Measurements from ENCODE around the gene STARD10. TPM values are rescaled to one million over a fixed set of nuclear protein-coding genes. Genes with fewer than 3 reads are reported as not detected.

STARD10 gene
- total RNA-seq, 1 donor from 2014 or later = 20.9 TPM

DNA sequence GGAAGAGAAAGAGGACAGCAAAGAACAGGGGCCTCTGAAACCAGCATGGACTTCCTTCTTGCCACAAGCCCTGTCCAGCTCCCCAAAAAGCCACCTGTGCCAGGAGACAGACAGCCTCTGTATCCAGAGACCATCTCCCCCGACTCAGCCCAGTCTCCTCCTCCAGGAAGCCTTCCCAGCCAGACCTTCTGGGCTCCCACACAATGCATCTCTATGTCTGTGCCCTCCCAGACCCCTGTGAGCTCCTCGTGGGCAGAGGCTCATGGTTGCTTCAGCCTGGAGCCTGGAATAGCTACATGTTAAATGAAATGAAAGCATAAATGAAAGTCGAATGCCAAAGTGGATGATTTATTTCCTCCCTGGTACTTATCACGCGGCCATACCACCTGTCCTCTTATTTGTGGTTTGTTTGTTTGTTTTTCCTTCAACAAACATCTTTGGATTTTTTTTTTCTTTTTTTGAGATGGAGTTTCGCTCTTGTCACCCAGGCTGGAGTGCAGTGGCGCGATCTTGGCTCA is 34.3 kb downstream of the STARD10 start:
- TF ChIP-seq, protein P1, sequence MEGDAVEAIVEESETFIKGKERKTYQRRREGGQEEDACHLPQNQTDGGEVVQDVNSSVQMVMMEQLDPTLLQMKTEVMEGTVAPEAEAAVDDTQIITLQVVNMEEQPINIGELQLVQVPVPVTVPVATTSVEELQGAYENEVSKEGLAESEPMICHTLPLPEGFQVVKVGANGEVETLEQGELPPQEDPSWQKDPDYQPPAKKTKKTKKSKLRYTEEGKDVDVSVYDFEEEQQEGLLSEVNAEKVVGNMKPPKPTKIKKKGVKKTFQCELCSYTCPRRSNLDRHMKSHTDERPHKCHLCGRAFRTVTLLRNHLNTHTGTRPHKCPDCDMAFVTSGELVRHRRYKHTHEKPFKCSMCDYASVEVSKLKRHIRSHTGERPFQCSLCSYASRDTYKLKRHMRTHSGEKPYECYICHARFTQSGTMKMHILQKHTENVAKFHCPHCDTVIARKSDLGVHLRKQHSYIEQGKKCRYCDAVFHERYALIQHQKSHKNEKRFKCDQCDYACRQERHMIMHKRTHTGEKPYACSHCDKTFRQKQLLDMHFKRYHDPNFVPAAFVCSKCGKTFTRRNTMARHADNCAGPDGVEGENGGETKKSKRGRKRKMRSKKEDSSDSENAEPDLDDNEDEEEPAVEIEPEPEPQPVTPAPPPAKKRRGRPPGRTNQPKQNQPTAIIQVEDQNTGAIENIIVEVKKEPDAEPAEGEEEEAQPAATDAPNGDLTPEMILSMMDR (IDR thresholded peaks at IDR 0.05) = no peak
- DNase-seq (ENCODE audit: low spot score in 2 of 2) = no peak
- Histone ChIP-seq H3K36me3 (peaks cover 5 to 19% of the 10 kb centered on the region in 2 donors), H3K4me3 (no peak overlapping the region), H3K9me3 (no peaks in the 10 kb centered on the region), H3K4me1 (no peaks in the 10 kb centered on the region), H3K27me3 (no peaks in the 10 kb centered on the region), H3K27ac (no peak overlapping the region)
- intact Hi-C loops (cut with DNase I) = no loop called here

DNA sequence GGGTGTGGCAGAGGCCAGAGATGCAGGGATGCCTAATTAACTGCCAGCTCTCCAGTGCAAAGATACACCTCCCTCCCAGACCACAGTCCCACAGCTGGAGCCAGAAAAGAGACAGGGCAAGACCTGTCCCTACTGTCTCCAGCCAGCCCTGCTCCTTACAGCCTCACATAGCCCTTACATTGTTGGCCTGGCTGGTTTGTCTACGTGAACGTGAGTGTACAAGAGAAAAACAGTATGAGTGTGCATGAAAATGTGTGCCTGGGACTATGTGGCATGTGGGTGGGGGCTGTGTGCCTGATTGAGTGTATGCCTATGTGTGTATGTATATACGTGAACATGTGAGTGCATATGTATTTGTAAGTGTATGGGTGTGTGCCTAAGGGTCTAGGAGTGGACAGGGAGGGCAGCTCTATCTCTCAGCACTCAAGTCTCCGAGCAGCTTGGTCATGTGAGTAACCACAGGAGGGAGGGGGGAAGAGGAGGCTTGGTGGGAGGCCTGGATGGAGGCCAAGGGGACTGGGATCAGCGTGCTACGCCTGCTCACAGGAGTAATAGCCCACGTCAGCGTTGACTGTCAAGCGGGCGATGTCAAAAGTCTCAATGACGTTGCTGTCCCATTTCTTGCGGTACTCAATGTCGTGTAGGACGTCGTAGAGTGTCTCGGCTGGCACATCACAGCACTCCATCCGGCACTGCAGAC is 35.0 kb downstream of the STARD10 start:
- Histone ChIP-seq H3K27ac (no peak overlapping the region), H3K36me3 (peaks cover 5 to 19% of the 10 kb centered on the region in 2 donors), H3K4me3 (no peak overlapping the region), H3K4me1 (no peaks in the 10 kb centered on the region), H3K27me3 (no peaks in the 10 kb centered on the region), H3K9me3 (no peaks in the 10 kb centered on the region)
- DNase-seq (ENCODE audit: low spot score in 2 of 2) = no peak
- TF ChIP-seq, protein P1 (IDR thresholded peaks at IDR 0.05) = no peak
- intact Hi-C loops (cut with DNase I) = no loop called here

DNA sequence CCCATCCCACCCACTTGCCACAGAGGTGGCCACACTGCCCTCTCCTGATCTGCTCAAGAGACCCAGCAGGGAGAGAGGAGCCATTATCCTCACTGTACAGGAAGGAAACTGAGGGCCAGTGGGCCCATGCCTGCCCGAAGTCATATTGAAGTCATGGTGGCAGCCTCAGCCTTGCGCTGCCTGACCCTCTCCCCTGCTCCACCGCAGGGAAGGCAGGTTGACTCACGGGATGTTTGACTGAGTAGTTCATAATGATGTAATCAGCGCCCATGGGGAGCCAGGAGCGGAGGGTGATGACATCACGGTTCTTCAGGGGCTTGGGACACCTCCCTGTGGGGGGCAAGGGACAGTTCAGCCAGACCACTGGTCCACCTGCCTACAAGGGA is 35.5 kb downstream of the STARD10 start:
- Histone ChIP-seq H3K4me1 (no peaks in the 10 kb centered on the region), H3K27me3 (no peaks in the 10 kb centered on the region), H3K4me3 (no peak overlapping the region), H3K9me3 (no peaks in the 10 kb centered on the region), H3K27ac (no peak overlapping the region), H3K36me3 (peaks cover 5 to 19% of the 10 kb centered on the region in 2 donors)
- TF ChIP-seq, protein P1 (IDR thresholded peaks at IDR 0.05) = no peak
- no peak for DNase-seq (ENCODE audit: low spot score in 2 of 2)
- intact Hi-C loops (cut with DNase I) = no loop called here

DNA sequence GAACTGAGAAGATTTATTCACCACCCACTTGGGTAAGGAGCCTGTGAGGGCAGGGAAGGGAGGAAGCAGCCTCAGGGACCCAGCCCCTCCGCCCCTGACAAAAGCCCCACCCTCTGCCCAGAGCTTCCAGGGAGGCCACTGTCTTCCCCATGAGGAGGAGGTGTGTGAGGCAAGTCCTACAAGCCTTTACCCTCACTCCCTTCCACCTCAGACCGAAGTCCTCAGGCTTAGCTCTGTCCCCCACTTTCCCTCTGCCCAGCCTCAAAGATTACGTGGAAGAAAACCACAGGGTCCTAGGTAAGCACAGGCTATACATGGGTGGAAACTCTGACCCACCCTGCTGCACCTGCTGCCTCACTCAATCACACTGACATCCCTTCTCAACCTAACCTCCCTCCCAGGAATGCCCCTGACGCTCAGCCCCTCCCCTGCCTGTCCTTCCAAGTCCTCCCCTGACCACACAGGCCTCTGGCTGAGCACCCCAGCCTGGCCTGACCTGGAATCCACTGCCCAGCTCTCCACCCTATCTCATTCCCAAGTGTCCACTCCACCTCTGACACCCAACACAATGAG is 38.0 kb downstream of the STARD10 start:
- peaks cover 5 to 19% of the 10 kb centered on the region in 2 donors for H3K36me3 ChIP-seq
- DNase-seq (ENCODE audit: low spot score in 2 of 2) = no peak
- H3K4me1 ChIP-seq = peaks cover 6 to 15% of the 10 kb centered on the region in 2 donors
- no peaks in the 10 kb centered on the region for H3K9me3 ChIP-seq
- TF ChIP-seq, protein P1 (IDR thresholded peaks at IDR 0.05) = no peak
- no peak overlapping the region for H3K27ac ChIP-seq
- no peak overlapping the region for H3K4me3 ChIP-seq
- intact Hi-C loops (cut with DNase I) = no loop called here
- no peaks in the 10 kb centered on the region for H3K27me3 ChIP-seq

DNA sequence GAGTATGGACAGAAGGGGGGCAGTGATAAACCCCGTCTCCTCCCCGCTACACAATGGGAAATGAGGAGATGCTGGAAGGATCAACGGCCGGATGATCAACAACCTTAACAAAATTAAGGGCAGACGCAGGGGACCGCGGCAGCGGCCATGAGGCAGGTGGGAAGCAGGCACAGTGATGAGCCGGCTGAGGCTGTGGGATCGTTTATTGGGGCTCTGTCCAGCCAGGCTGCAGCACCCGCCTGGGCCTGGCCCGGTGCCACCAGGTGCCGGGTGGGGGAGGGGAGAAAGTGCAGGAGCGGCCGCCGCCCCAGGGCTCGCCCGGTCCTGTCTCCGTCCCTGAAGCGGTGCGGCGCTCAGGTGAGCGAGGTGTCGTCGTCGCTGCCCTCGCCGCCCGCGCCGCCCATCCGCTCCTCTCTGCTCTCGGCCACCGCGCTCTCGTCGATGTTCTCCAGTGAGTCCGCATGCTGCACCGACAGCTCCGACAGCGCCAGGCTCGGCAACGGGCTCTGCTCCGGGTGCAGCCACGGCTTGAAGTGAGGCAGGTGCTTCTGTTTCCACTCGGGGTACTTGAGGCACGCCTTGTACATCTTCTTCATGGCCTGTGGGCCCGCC is 39.2 kb downstream of the STARD10 start:
- TF ChIP-seq, protein P1 (IDR thresholded peaks at IDR 0.05) = no peak
- Histone ChIP-seq H3K27me3 (no peaks in the 10 kb centered on the region), H3K27ac (no peak overlapping the region), H3K9me3 (no peaks in the 10 kb centered on the region), H3K4me3 (no peak overlapping the region), H3K4me1 (peaks cover 6 to 15% of the 10 kb centered on the region in 2 donors), H3K36me3 (peaks cover 5 to 19% of the 10 kb centered on the region in 2 donors)
- intact Hi-C loops (cut with DNase I) = no loop called here
- DNase-seq (ENCODE audit: low spot score in 2 of 2) = no peak
